SU-DHL-6 (cell line): Measurements from ENCODE around the gene CFP.

ENCODE experiments used
- CTCF ChIP-seq: fragments of 200-600 bp; sonication (generic); IDR thresholded peaks from one replicate; pipeline ENCODE4 v1.5.1; 2017; ENCODE audit warnings: antibody characterized with exemption, mild to moderate bottlenecking, low read length, moderate library complexity; ENCODE audit not compliant: insufficient read depth, poor library complexity, severe bottlenecking
- EZH2phosphoT487 ChIP-seq: fragments of 200-600 bp; sonication (generic), shearing (Covaris generic); conservative IDR thresholded peaks from 2 replicates; pipeline ENCODE4 v1.6.1; 2018; ENCODE audit warnings: mild to moderate bottlenecking, antibody characterized with exemption, low read length, moderate library complexity, mixed read lengths

- TF ChIP-seq EZH2phosphoT487 (no peak), CTCF (no peak)
Measured at GRCh38 chrX:47621851-47622250, 7.9 kb downstream of the CFP start.
